Measurements from ENCODE around the gene SLC26A6.
A peak's percentile ranks its signal among the peaks of the same experiment; 100 is the strongest.

Gene SLC26A6

GRCh38 chr3:48631516-48632448, 3.5 kb downstream of the SLC26A6 start:
- no peak for DNase-seq (ENCODE audit: low read depth)

GRCh38 chr3:48630833-48631232, 4.4 kb downstream of the SLC26A6 start:
- DNase-seq (ENCODE audit: low read depth): no peak

GRCh38 chr3:48630407-48630806, 4.9 kb downstream of the SLC26A6 start:
- no peak for DNase-seq (ENCODE audit: low read depth)

GRCh38 chr3:48629894-48630293, 5.4 kb downstream of the SLC26A6 start:
- DNase-seq (ENCODE audit: low read depth): no peak

- no peak for DNase-seq (ENCODE audit: low read depth)
Observed at GRCh38 chr3:48628277-48629017, 6.8 kb downstream of the SLC26A6 start.

GRCh38 chr3:48625600-48625999, 9.7 kb downstream of the SLC26A6 start:
- DNase-seq (ENCODE audit: low read depth): no peak

GRCh38 chr3:48624767-48625166, 10.5 kb downstream of the SLC26A6 start:
- DNase-seq (ENCODE audit: low read depth): no peak

GRCh38 chr3:48623851-48624547, 11.3 kb downstream of the SLC26A6 start:
- no peak for DNase-seq (ENCODE audit: low read depth)

GRCh38 chr3:48621461-48621869, 13.8 kb downstream of the SLC26A6 start, which contains the start of gene TMEM89:
Gene TMEM89, minus strand, starts transcription at chr3:48621769. Its CDS starts 13 bp downstream, at chr3:48621756.
- no peak for DNase-seq (ENCODE audit: low read depth)

GRCh38 chr3:48619541-48620524, 15.4 kb downstream of the SLC26A6 start:
- DNase-seq (ENCODE audit: low read depth): no peak

GRCh38 chr3:48617559-48617958, 17.7 kb downstream of the SLC26A6 start:
- no peak for DNase-seq (ENCODE audit: low read depth)

GRCh38 chr3:48614044-48614443, 21.2 kb downstream of the SLC26A6 start:
- no peak for DNase-seq (ENCODE audit: low read depth)

- no peak for DNase-seq (ENCODE audit: low read depth)
Observed at GRCh38 chr3:48612309-48612708, 23.0 kb downstream of the SLC26A6 start.

GRCh38 chr3:48609088-48610005, 25.9 kb downstream of the SLC26A6 start, which contains the start of gene UQCRC1:
Gene UQCRC1, minus strand, starts transcription at chr3:48609646. Its CDS starts 26 bp downstream, at chr3:48609620.
- DNase-seq (ENCODE audit: low read depth): peak; percentile 88

- no peak for DNase-seq (ENCODE audit: low read depth)
Observed at GRCh38 chr3:48607519-48607918, 27.7 kb downstream of the SLC26A6 start.

GRCh38 chr3:48601622-48601994, 33.7 kb downstream of the SLC26A6 start:
- no peak for DNase-seq (ENCODE audit: low read depth)

GRCh38 chr3:48600711-48601621, 34.3 kb downstream of the SLC26A6 start:
- no peak for DNase-seq (ENCODE audit: low read depth)

- DNase-seq (ENCODE audit: low read depth): no peak
Observed at GRCh38 chr3:48599509-48600285, 35.6 kb downstream of the SLC26A6 start.
